HG03139 (cell line): ENCODE measurements around the gene HLA-DOA.

Experiments used
- ATAC-seq: cut with Tn5 transposase; IDR thresholded peaks from one replicate; pipeline ENCODE4 v1.9.1; 2021; ENCODE audit not compliant: unreplicated experiment

HLA-DOA gene

DNA sequence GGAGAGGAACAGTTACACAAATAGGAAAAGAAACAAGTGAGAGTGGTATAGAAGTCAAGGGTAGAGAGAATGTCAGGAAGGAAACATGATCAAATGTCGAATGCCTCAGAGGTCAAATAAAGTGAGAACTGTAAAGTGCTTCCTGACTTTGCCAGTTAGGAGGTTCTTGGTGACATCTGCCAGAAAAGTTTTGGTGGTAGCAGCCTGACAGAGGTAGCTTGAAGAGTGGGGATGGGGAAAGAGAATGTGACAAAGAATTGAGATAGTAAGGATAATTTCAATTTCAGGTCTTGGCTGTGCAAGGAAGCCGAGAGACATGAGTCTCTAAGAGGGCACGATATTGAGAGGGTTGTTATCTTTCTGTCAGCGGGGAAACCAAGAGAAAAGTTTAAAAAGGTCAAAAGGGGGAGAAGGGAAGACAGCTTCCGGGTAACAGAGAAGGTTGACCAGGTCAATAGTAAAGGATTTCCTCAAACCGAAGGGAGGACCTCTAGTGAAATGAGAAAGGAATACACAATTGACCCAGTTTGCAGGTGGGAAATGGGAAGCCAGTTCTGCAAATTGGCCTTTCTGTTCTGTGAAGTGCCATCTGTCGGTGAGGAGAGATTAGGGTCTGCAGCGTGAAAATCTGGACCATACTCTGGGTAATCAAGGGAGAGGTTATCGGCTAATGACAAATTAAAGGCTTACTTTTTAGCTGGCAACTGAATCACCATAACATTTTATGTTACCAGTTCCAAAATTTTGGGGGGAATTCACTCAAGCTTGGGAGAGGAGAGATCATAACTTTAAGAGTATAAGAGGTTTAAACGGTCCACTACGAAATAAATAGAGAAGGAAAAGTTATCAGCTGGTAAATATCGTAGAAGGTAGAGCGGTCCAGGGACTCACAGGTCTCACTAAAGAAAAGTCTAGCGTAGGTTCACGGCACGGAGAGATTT lies 42.0 kb downstream of the HLA-DOA start:
- no peak for ATAC-seq

- ATAC-seq = no peak
Measured at GRCh38 chr6:32964776-32965175, 44.6 kb downstream of the HLA-DOA start.

- no peak for ATAC-seq
Measured at GRCh38 chr6:32963866-32964265, 45.5 kb downstream of the HLA-DOA start.

GRCh38 chr6:32962213-32962826 lies 47.1 kb downstream of the HLA-DOA start:
- ATAC-seq = no peak

DNA sequence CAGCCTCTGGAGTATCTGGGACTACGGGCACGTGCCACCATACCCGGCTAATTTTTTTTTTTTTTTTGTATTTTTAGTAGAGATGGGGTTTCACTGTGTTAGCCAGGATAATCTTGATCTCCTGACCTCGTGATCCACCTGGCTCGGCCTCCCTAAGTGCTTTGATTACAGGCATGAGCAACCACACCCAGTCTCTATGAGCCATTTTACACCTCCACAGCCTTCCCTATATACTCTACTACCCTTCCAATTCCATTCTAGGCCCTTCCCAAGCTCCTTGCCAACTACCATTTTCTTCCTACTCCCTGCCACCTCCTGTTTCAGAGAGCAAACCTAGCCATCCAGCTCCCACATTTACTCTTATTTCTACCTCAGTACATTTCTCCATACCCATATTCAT lies 48.8 kb downstream of the HLA-DOA start:
- ATAC-seq = no peak

- no peak for ATAC-seq
Measured at GRCh38 chr6:32956176-32956575, 53.2 kb downstream of the HLA-DOA start.

GRCh38 chr6:32954986-32955802 lies 54.2 kb downstream of the HLA-DOA start:
- ATAC-seq = no peak

DNA sequence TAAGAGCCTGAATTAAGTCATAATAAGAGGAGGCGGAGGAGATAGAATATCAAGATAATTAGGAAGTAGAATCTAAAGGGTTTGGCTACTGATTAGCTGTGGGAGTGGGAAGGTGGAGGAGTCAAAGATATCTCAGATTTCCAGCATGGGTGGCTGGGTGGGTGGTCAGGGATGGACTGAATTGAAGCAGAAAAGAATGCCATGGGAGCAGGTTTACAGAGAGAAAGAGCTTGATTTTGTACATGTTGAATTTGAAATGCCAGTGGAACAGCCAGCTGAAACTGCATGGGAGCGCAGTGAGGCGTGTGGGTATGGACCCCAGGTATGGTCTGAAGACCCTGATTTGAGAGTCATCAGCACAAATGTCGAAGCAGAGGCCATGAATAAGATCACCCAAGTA lies 55.1 kb downstream of the HLA-DOA start:
- ATAC-seq = no peak
